ENCODE results near the gene SPAAR. TPM values are rescaled to one million over a fixed set of nuclear protein-coding genes. Genes with fewer than 3 reads are reported as not detected.
A peak's percentile ranks its signal among the peaks of the same experiment; 100 is the strongest.

The SPAAR gene
- total RNA-seq, 1 donor from 2014 or later: 0.29 TPM

DNA sequence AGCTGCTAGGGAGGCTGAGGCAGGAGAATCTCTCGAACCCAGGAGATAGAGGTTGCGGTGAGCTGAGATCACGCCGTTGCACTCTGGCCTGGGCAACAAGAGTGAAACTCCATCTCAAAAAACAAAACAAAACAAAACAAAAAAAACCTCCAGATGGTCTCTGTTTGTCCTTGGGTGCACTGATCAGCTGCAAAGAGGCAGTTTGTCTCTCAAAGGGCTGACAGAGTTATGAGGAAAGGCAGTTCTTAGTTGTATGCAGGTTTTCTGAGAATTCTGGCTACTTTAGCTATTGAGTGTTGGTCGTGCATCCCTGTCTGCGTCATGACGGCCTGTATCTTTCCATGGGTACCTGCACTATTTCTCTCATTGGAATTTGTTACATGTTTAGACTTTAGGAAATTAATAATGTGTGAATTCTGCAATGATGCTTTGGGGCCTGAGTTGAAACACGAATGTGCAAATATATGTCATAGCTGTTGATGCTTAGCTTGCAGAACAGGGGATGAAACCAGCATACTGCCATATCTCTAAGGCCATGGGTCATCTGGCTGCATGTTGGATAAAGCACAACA lies 30.5 kb downstream of the SPAAR start:
- DNase-seq (ENCODE audit: low read depth): no peak
- no peak overlapping the region for H3K4me3 ChIP-seq (ENCODE audit: low read depth, low read length)
- TF ChIP-seq, protein P1, sequence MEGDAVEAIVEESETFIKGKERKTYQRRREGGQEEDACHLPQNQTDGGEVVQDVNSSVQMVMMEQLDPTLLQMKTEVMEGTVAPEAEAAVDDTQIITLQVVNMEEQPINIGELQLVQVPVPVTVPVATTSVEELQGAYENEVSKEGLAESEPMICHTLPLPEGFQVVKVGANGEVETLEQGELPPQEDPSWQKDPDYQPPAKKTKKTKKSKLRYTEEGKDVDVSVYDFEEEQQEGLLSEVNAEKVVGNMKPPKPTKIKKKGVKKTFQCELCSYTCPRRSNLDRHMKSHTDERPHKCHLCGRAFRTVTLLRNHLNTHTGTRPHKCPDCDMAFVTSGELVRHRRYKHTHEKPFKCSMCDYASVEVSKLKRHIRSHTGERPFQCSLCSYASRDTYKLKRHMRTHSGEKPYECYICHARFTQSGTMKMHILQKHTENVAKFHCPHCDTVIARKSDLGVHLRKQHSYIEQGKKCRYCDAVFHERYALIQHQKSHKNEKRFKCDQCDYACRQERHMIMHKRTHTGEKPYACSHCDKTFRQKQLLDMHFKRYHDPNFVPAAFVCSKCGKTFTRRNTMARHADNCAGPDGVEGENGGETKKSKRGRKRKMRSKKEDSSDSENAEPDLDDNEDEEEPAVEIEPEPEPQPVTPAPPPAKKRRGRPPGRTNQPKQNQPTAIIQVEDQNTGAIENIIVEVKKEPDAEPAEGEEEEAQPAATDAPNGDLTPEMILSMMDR (conservative IDR thresholded peaks at IDR 0.05; ENCODE audit: low read depth, low read length): no peak

DNA sequence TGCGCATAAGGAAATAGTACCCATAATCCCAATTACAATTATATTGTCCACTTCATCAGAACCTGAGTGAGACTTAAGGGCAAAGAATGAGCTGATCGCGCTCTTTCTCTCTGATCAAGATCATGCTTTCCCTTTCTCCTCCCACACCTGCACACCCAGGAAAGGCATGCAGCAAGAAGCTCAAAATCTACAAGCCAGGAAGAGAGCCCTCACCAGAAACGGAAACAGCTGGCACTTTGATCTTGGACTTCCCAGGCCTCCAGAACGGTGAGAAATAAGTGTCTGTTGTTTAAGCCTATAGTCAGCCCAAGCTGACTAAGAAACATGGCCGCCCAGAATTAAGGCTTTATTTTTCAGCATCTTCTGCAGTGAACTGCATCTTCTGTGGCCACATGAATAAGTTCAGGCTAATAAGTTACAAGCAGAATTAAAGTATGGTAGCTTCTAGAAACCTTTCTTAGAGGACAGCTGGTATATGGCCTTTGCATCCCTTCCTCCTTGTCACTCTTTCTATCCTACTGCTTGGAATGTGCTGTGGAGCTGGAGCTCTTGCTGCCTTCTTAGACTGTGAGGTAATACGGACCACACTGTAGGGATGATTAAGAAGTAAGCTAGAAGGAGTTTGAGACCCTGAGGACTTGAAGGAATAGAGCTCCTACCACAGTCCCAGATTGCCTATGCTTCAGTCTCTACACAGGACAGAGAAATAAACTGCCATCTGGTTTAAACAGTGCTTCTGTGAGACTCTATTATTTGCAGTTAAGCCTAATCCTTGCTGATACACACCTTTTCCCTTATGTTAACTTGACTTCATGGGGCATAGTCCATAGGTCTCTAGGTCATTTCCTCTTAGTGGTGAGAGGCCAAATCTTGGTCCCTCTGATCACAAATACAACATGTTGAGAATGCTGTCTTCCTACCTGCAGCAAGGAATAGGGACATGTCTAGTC lies 31.4 kb downstream of the SPAAR start:
- H3K4me3 ChIP-seq (ENCODE audit: low read depth, low read length): no peak overlapping the region
- TF ChIP-seq, protein P1 (conservative IDR thresholded peaks at IDR 0.05; ENCODE audit: low read depth, low read length): no peak
- DNase-seq (ENCODE audit: low read depth): no peak

DNA sequence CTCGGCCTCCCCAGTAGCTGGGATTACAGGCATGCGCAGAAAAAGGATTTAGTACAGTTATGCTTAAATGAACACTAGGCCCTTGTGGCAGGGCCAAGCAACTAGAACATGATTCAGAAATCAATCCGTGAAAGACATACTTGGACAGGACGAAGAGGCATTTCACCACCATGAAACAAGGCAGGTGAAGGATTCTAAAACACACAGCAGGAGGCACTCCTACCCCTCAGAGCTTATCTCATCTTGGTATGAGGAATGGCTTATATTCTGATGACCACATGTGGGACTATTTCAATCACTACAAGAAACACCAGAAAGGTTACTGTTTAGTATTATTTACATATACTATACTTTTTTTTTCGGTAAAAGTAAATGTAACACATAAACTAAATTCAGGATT lies 33.0 kb downstream of the SPAAR start:
- TF ChIP-seq, protein P1 (conservative IDR thresholded peaks at IDR 0.05; ENCODE audit: low read depth, low read length): no peak

DNA sequence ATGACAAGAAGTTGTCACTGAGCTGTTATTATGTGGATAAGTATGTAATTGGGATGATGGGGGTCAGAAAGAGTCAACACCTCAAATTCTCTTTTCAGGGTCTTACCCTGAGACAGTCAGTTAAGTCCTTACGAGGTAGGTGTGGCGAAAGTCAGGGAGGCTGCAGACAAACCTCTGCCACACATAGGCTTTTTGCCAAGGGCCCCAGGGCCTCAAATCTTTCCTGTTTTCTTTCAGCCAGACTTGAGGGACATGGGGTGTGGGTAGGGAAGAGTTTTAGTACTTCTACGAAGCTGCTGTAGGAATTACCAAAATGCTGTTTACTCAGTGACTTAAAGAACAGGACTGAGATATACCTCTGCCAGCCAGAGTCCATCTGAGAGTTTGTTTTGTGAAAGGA lies 34.9 kb downstream of the SPAAR start:
- no peak overlapping the region for H3K4me3 ChIP-seq (ENCODE audit: low read depth, low read length)
- DNase-seq (ENCODE audit: low read depth): no peak
- TF ChIP-seq, protein P1 (conservative IDR thresholded peaks at IDR 0.05; ENCODE audit: low read depth, low read length): no peak

More for the DNA sequence above, 33.0 kb downstream of the SPAAR start:
- H3K4me3 ChIP-seq (ENCODE audit: low read depth, low read length): no peak overlapping the region
- DNase-seq (ENCODE audit: low read depth): no peak

DNA sequence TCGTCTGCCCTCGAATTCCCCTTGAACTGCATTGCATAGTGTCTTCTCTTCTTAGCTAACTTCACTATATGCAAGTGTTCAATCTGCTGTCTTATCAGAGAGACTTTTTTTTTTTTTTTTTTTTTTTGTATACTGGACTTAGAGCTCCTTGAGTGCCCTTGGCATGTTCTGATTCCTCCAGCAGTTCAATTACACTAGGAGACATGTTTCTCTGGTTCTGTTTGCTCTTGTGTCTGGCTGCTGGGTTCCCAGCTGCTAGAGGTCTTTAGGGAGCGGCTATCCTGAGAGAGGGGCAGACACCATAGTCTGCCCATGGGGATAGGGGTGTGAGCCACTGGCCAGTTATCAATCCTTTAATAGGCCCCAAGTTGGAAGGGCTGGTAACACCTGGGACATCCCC lies 35.6 kb downstream of the SPAAR start:
- no peak for DNase-seq (ENCODE audit: low read depth)
- no peak overlapping the region for H3K4me3 ChIP-seq (ENCODE audit: low read depth, low read length)
- TF ChIP-seq, protein P1 (conservative IDR thresholded peaks at IDR 0.05; ENCODE audit: low read depth, low read length): no peak

DNA sequence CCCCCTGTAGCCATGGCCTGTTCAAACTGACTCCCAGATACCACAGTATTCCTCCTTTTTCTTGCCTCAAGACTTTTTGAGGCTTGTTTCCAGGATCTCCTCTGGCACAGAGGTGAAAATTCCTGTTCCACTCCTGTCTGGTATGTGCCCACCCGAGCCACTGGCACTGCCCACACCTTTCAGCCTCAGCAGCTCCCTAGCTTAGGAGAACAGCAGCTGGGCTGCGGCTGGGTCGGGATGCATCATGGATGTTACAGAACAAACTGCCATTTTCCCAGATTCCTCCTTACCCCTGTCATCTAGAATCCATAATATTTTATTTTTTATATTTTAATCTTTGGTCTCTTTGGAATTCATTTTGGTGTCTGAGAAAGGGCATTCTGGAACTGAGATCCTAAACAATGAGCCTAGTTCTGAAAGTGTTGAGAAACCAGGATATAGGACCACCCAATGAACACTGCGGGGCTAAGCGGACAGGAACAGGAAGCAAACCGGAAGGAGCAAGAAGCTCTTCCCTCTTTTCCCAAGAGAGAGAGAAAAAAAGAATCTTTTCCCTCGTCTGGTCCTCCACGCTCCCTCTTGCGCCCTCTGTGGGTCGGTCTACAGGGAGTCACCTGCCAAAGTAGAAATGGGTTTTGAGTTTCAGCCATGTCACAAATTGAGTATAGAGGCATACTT lies 36.2 kb downstream of the SPAAR start:
- DNase-seq (ENCODE audit: low read depth): no peak
- H3K4me3 ChIP-seq (ENCODE audit: low read depth, low read length): peak overlapping the region; percentile 24
- TF ChIP-seq, protein P1 (conservative IDR thresholded peaks at IDR 0.05; ENCODE audit: low read depth, low read length): peak; percentile 99

Measured in epithelial cell of proximal tubule (primary cell).